ENCODE measurements around the gene ZSCAN5A.

DNA sequence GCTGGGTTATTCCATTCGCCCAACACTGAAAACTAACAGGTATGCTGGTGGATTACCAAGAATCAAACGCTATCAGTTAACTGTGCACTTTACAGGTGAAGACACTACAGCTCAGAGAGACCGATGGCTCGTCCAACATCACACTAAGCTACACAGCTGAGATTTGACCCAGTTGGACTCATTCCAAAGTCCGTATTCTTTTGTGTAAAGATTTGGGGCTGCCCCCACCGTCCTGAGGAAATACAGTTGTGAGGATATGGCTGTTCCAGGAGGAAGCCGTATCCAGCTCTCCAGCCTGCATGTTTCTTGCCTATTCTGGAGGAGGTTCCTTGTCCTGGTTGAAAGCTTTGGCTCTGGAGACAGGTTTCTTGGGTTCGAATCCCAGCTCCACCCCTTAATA is 4.2 kb downstream of the ZSCAN5A start:
- TF ChIP-seq CTCF (IDR thresholded peaks at IDR 0.05) (no peak), POLR2AphosphoS5 (IDR thresholded peaks at IDR 0.05) (no peak), POLR2A (IDR thresholded peaks at IDR 0.05) (no peak), EP300 (IDR thresholded peaks at IDR 0.05) (no peak)
